Measurements from ENCODE around the gene NOP9.

The NOP9 gene, protein sequence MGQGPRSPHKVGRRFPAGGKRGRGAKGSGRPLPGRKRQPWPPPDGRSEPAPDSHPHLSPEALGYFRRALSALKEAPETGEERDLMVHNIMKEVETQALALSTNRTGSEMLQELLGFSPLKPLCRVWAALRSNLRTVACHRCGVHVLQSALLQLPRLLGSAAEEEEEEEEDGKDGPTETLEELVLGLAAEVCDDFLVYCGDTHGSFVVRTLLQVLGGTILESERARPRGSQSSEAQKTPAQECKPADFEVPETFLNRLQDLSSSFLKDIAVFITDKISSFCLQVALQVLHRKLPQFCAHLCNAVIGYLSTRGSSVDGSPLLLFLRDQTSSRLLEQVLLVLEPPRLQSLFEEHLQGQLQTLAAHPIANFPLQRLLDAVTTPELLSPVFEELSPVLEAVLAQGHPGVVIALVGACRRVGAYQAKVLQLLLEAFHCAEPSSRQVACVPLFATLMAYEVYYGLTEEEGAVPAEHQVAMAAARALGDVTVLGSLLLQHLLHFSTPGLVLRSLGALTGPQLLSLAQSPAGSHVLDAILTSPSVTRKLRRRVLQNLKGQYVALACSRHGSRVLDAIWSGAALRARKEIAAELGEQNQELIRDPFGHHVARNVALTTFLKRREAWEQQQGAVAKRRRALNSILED

DNA sequence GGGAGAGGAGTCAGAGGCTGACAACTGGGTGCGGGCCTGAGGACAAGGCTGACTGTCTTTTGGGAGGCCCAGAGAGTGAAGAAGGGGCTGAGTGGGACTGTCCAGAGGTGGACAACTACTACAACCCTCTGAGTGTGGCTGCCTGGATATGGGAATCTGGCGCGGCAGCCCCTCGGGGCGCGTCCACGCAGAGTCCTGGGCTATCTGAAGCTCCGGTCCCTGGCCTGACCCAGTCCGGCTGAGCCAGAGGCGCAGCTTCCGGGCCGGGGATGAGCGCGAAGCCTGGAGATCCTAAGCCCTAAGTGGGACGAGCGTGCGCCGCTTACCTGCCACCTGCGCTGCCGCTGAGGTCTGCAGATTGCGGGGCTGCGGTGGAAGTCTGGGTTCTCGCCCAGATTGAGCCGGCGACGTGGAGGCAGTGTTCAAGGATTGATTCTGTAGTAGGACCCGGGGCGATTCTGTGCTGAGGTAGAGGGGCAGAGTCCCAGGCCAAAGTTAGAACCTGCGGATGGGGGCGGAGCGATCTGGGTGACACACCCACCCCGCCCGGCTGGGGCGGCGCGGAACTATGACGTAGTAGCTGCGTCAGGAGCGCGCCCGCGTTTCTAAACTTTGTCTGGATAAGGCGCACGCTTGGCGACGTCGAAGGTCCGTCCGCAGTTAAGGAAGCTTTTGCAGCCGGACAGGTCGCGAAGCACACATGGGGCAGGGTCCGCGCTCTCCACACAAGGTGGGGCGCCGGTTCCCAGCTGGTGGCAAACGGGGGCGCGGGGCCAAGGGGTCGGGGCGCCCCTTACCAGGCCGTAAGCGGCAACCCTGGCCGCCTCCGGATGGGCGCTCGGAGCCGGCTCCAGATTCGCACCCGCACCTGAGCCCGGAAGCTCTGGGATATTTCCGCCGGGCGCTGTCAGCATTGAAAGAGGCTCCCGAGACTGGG lies at the start of gene NOP9, which contains the start of gene DHRS1:
Gene NOP9, plus strand, starts transcription at position 596 of the 937 bp plus-strand sequence. Its CDS starts 105 bp downstream, at position 701.
Gene DHRS1, minus strand, starts transcription at position 526 of the 937 bp plus-strand sequence. CDS start 674 bp downstream, outside the sequence.
- peak; percentile 98 for DNase-seq (ENCODE audit: low spot score)

DNA sequence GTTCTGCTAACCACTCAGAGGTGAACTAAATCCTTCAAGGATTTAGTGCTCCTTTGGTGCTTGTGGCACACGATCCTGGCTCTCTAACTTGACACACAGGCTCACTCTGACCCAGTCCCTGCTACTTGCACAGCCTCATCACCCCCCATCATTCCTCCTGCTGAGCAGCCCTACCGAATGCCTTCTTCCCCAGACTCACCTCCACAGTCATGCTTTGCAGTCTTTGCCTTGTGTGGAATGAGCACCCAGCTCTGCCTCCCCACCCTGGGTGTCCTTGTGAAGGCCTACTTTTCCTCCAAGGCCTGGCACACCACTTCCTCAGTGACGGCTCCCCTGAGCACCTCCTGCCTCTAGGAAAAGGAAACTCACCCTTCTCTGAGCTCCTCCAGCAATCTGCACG lies 49.3 kb upstream of the NOP9 start:
- DNase-seq (ENCODE audit: low spot score) = no peak

DNA sequence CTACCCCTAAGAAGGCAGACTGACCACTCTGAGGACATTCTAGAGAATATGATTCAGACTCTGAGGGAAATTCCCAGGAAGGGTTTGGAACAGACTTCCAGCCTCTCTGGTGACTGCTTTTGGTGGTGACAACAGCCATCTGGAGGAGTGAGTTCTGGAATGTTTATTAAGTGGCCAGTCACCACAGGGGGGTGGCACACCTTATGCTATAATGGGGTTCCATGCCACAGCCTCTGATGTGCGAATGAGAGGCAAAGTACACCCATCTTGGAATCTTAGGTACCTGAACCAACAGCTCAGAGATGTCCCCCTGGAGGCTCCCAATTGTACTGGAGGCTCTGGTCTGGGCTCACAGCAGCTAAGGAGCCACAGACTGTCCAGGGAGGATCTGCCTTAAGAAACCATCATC lies 47.8 kb upstream of the NOP9 start:
- no peak for DNase-seq (ENCODE audit: low spot score)

DNA sequence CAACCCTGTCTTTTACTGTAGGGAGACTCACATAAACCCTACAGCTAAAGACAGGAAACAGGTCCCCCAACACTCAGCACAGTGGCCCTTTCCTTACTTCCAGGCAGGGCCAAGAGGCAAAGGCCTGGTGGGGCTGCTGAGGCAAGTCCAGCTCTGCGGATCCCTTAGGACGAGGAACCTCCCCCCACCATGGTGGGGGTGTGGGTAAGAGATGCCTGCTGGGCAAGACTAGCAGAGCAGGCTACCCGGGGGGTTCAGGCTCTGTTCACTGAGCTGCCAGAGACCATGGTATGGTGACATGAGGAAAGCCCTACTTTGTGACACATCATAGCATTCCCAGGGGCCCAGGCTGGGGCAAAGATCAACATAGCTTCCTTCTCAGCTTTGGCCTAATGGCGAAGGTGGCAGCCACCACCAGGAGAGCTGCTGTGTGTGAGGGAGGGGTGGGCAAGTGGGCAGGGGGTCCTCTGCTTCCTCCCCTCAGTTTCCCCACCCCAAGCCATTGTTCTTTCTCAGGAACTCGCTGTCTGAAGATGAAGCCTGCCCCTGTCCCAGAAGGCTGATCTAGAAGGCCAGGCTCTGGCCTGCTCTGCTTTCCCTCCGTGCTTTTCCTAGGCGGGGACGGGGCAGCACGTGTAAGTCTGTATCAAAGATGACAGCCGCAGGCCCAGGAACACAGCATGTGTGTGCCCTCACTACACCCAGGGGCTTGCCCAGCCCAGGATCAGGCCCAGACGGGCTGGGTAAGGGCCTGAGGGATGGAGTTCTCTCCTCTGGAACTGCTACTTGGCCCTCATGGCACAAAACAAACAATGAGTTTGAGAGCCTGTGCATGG lies 47.1 kb upstream of the NOP9 start:
- no peak for DNase-seq (ENCODE audit: low spot score)

DNA sequence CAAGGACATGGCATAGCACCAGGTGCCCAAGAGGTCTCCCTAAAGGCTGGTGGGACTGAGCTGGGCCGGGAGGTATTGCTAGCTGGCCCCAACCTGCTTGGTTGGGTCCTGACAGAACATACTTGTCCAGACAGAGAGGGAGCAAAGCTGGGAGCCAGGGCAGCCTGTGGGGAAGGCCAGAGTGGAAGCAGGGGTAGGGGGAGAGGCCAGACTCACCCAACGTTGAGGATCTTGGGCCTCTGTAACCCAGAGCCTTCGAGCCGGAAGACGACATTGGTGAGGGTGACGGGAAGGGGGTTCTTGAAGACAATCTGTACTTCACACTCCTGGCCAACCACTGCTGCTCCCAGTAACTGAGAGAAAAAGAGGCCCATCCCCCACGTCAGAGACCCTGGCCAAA lies 45.7 kb upstream of the NOP9 start:
- no peak for DNase-seq (ENCODE audit: low spot score)

DNA sequence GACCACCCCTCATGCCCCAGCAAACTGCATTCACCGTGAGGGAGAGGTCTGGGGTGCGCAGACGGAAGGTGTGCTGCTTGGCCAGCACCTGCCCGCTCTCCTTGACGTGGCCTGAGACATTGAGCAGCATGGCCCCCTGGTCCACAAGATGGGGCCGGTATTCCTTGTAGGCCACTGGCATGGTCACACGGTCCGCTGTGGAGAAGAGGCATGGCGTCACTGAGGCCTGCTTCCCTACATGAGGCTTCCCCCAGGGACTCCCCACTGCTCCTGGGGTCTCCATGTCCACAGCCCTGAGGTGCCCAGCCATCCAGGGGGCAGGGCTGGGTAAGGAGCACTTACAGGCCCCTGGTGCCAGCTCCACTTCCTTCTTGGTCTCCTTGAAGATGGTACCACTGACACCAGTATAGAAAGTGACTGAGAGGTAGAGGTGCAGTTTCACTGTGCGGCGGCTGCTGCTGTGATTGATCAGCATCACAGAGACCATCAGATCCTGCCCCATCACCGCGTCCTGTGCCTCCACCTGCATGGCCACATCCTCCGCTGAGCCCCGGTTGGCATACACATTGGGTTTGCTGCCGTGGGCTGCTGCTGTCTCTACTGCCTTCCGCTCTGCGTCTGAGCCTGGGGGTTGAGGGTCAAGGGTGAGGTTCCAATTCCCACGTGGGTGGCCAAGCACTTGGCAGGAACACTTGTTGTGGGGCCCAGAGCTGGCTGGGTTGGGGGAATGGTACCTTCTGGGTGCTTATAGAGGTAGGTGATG lies 44.8 kb upstream of the NOP9 start:
- no peak for DNase-seq (ENCODE audit: low spot score)

DNA sequence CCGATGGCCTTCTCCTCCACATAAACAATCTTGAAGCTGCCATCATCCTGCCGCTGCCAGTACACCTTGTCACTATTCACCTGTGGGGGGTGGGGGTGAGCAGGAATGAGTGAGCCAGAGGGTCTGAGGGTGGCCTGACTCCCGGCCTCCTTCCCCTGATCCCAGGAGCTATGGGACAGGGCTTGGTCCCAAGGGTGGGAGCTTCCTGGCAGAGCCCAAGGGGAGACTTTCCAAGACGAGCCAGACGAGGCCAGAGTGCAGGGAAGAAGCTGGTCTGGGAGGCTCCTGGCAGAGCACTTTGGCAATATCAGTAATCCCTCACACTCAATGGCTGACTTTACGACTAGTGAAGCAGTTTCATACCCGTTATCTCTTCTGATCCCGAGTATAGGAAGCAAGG lies 44.2 kb upstream of the NOP9 start:
- no peak for DNase-seq (ENCODE audit: low spot score)

DNA sequence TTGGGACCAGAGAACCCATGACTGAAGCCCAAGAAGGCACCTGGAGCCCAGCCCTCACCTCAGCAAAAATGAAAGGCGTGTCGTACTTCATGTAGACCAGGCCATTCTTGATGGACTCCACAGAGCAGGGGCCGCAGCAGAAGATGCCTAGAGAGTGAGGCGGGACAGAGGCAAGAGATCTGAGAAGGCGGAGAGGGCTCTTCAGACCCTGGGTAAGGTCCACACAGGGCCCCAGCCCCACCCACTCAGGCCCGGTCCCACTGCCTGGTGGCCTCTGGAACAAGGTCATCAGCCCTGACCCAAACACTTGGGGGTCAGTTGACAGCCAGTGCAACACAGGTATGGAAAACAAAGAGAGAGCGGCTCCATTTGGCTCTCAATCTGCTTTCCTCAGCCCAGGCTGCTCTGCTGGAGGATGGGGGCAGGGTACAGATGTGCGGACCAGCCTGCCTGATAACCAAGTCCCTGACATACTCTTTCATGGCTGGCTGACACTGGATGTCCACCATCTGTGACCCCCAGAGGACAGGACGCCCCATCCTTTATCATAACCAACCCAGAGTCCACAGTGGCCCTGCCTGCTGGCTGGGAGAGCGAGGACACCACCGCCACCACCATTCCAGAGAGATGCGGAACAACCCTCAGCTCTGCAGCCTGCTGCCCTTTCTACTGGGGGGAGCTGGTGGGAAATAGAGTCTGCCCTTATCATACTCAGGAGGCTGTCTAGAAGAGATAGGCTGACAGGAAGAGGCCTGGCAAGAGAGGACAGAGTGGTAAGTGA lies 43.5 kb upstream of the NOP9 start:
- no peak for DNase-seq (ENCODE audit: low spot score)

DNA sequence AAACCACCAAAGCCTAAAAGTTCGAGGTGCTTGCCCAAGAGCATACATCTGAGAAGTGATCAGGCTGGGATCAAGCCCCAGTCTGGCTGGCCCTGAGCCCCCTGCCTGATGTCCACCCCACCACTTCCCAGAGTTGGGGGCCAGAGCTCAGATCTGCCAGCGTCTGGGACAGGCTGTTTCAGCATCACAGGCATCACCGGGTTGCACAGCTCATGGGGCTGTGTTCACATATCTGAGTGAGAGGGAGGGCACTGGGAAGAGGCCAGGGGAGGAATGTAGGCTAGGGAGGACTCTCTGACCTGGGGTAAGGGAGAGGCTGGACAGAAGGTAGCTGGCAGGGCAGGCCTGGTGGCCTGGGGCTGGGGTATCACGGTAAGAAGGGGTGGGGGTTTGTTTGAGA lies 42.7 kb upstream of the NOP9 start:
- no peak for DNase-seq (ENCODE audit: low spot score)

DNA sequence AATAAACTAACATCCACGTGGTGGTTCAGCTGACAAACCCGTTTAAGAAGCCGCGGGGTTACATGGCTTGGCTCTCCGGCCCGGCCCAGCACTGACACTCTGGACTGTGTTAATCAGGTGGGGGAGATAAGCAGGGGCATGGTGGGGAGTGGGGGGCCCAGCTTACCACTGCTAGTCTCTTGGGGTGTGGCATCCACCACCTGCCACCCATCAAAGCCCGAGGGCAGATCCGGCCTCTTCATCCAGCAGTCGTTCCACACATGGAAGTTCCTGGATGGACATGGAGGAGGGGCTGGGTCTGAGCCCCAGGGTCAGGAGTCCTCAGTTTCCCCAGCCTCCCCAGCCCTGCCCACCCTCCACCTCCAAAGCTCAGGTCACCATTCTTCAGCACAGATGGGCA lies 41.5 kb upstream of the NOP9 start:
- no peak for DNase-seq (ENCODE audit: low spot score)

DNA sequence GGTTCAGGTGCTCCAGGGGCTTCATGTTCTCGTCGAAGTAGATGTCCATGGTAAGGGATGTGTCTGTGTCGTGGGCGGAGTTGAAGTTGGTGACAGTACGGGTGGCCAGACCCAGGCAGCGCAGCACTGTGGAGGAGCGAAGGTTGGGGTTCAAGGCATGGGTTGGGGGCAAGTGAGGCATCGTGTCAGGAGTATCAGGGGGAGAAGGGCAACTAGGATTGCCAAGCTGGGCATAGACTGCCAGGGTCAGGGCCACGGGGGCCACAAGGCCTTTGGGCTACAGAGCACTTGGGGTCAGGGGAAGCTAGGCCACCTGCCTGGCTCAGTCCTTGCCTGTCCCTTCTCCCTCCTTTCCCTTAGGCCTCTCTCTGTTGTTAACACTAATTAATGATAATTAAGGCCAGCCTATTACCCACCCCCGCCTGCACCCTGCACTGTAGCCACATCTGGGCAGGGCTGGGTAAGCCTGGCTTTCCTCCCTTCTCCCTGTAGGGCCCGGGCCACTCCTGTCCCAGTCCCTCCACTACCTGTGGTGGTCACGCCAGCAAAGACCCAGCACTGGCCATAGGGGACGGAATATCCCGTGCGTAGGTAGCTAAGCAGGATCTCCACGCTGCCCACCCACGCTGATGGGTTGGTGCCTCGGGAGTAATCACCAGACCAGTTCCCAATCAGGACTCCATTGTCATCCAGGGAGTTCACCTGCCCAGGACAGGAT lies 40.9 kb upstream of the NOP9 start:
- no peak for DNase-seq (ENCODE audit: low spot score)

DNA sequence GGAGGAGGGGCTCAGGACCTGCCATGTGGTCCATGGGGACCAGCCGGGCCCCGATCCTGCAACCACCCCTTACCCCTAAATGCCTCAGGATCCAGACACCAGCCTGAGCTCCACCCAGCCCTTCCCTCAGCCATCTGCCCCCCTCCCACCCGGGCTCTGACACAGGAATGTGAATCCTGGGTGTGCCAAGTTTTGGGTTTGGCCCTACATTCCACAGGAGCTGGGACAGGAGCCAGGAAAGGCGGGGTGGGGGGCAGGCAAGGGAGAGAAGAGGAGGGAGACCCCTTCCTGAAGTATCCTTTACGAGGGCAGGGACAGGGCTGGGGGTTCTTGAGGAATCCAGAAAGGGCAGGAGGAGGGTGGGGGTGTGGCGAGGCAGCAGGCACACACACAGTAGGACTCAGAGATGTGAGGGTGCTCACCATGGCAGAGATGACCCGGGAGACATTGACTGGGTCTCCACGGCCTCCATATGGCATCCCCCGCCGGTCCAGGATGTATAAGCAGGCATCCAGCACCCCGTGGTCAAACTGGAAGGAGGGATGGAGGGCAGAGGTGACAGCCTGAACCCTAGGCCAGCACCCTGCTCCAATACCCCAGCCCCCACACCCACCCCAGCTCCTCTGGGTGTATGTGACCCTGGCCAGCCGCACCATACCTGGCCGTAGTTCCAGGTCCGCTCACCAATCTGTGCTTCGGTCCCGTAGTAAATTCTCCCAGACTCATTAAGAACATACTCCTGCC lies 40.2 kb upstream of the NOP9 start:
- peak; percentile 42 for DNase-seq (ENCODE audit: low spot score)

DNA sequence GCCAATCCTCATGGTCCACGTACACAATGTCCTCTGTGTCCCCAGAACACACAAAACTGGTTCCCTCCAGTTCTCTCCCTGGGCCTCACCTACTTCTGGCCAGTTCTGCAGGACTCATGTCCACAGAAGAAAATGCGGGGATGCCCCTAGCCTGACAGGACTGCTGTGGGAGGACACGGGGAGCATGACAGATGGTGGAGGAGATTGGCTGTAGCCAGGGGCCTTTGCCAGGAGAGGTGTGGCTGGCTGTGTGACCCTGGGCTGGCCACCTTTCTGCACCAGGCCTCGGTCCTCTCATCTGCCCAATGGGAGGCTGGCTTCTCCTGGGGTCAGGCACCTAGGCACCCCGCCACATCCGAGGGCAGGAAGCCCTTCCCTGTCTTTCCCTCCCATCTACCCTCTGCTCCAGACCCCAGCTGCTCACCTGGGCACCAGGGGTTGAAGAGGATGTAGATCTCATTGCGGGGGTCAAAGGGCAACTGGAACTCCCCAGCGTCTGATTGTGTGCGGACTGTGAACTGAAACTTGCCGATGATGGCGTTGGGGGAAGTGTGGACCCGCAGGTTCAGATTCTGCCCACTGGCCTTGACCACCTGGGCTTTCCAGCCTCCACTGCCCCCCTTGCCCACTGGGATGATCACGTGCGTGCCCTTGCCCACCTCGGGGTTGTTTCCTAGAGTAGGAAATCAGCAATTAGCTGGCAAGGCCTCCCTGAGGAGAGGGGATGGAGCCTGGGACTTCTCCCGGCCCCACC lies 39.4 kb upstream of the NOP9 start:
- no peak for DNase-seq (ENCODE audit: low spot score)

DNA sequence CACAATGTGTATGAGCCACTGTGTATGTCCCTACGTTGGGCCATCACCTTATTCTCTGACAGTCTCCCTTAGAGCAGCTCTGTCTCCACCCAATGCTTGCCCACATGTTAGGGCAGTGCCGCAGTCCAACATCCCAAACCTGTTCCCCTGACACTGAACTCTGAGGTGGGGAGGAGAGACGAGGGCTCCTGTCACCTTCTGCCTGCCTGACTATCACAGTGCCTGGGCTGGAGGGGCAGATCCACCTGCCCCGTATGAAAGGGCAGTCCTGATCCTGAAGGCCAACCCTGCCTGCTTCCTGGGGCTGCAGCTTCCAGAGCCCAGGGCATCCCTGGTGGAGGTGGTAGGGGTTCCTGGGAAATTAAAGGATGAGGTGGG lies 38.9 kb upstream of the NOP9 start:
- DNase-seq (ENCODE audit: low spot score) = no peak

DNA sequence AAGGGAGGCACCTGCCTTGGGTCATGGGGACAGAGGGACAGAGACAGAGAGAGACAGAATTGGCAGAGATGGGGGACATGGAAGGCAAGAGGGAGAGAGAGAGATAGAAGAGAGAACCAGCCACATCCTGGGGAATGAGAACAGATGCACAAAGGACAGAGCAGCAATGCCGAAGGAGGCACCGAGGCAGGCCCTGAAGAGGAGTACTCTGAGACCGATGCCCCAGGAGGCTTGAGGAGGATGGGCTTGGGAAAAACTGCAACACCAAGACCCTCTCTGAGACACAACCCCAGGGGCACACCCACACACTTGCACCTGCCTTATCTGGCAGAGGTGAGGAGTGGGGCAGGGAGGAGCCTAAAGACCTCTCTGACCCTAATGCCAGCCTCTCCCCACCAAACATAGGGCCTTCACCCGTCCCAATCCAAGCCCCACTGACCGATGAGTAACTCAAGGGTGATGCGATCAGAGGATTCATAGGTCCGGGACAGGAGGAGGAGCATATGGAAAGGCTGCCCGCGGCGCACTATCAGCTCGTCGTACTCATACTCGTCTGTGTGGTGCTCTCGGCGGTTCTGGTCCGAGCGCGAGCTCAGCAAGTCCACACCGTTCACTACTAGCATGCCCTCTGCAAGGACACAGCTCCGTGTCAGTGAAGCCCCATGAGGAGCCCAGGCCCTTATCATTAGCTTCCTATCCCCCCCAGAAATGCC lies 38.2 kb upstream of the NOP9 start:
- no peak for DNase-seq (ENCODE audit: low spot score)

DNA sequence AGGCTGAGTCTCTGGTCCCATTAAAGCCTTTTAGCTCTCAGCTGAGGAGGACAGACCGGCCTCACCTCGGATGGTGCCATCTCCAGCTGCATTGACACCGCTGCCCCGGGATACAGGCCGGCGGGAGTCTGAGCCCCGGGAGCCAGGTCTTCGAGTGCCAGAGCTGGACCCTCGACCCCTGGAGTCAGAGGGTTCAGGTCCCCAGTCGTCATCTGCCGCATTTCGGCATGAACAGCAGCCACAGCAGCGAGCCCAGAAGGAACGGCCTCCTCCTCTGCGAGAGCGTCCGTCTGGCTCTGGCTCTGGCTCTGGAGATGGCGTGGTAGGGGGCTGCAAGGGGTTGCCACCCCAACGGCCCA lies 37.7 kb upstream of the NOP9 start:
- DNase-seq (ENCODE audit: low spot score) = no peak

Data from iPS-NIHi11 (cell line).